Measurements from ENCODE around the gene NUB1. TPM values are rescaled to one million over a fixed set of nuclear protein-coding genes. Genes with fewer than 3 reads are reported as not detected.

NUB1 gene
- total RNA-seq, 1 donor from 2014 or later: 61.7 TPM

- no peak overlapping the region for H3K9ac ChIP-seq
- no peak overlapping the region for H3K4me3 ChIP-seq
- H3K4me3 Mint-ChIP-seq: no peak overlapping the region
- H3K4me1 ChIP-seq: no peaks in the 10 kb centered on the region
- H3K4me1 Mint-ChIP-seq: peaks cover 12% of the 10 kb centered on the region
- H3K36me3 Mint-ChIP-seq: peaks cover under 1% of the 10 kb centered on the region
- H3K4me2 ChIP-seq: no peak overlapping the region
- no peaks in the 10 kb centered on the region for H3F3A ChIP-seq (ENCODE audit: low read depth)
- H4K20me1 ChIP-seq (ENCODE audit: low read depth): no peaks in the 10 kb centered on the region
- H3K9me3 Mint-ChIP-seq: peaks cover 25% of the 10 kb centered on the region
- TF ChIP-seq CTCF (IDR thresholded peaks at IDR 0.05): no peak
- no peak for TF ChIP-seq EZH2 (IDR thresholded peaks at IDR 0.05)
- no peak for TF ChIP-seq EZH2phosphoT487 (IDR thresholded peaks at IDR 0.05)
- no peak overlapping the region for H3K27ac Mint-ChIP-seq
- no peaks in the 10 kb centered on the region for H3K36me3 ChIP-seq
- H3K9me3 ChIP-seq (ENCODE audit: low read depth): no peaks in the 10 kb centered on the region
- H3K27me3 Mint-ChIP-seq (ENCODE audit: insufficient read depth, low read depth): peaks cover 7% of the 10 kb centered on the region
- H3K27me3 ChIP-seq: peaks cover 59% of the 10 kb centered on the region
- H3K27ac ChIP-seq: no peak overlapping the region
- H3K79me2 ChIP-seq (ENCODE audit: low read depth): no peaks in the 10 kb centered on the region
- no peak overlapping the region for H2AFZ ChIP-seq (replicated peaks)
- no peak for DNase-seq (ENCODE audit: low spot score)
These were observed 75.3 kb downstream of the NUB1 start for GRCh38 chr7:151416941-151417315.

- DNase-seq (ENCODE audit: low spot score): no peak
These were observed 78.5 kb downstream of the NUB1 start for GRCh38 chr7:151420144-151420543.

GRCh38 chr7:151422212-151422611, 80.6 kb downstream of the NUB1 start:
- Mint-ChIP-seq H3K27ac (no peak overlapping the region), H3K9me3 (peaks cover 38% of the 10 kb centered on the region)
- H3K27ac ChIP-seq: no peak overlapping the region

More at GRCh38 chr7:151420144-151420543, 78.5 kb downstream of the NUB1 start:
- Mint-ChIP-seq H3K27ac (no peak overlapping the region), H3K4me1 (peaks cover 12% of the 10 kb centered on the region), H3K36me3 (peaks cover 5% of the 10 kb centered on the region), H3K4me3 (no peak overlapping the region), H3K27me3 (ENCODE audit: insufficient read depth, low read depth) (peaks cover 13% of the 10 kb centered on the region), H3K9me3 (peaks cover 43% of the 10 kb centered on the region)
- peaks cover 1% of the 10 kb centered on the region for H3F3A ChIP-seq (ENCODE audit: low read depth)
- H3K36me3 ChIP-seq: no peaks in the 10 kb centered on the region
- H4K20me1 ChIP-seq (ENCODE audit: low read depth): no peaks in the 10 kb centered on the region
- no peak overlapping the region for H2AFZ ChIP-seq (replicated peaks)
- no peak overlapping the region for H3K9ac ChIP-seq
- no peaks in the 10 kb centered on the region for H3K4me1 ChIP-seq
- H3K4me3 ChIP-seq: no peak overlapping the region
- no peak overlapping the region for H3K4me2 ChIP-seq
- H3K27me3 ChIP-seq: peaks cover 27% of the 10 kb centered on the region
- H3K27ac ChIP-seq: no peak overlapping the region
- no peak for TF ChIP-seq EZH2phosphoT487 (IDR thresholded peaks at IDR 0.05)
- no peak for TF ChIP-seq EZH2 (IDR thresholded peaks at IDR 0.05)
- TF ChIP-seq CTCF (IDR thresholded peaks at IDR 0.05): no peak
- H3K79me2 ChIP-seq (ENCODE audit: low read depth): no peaks in the 10 kb centered on the region
- H3K9me3 ChIP-seq (ENCODE audit: low read depth): no peaks in the 10 kb centered on the region

More at GRCh38 chr7:151422212-151422611, 80.6 kb downstream of the NUB1 start:
- Histone ChIP-seq H3K27me3 (peaks cover 6% of the 10 kb centered on the region), H4K20me1 (ENCODE audit: low read depth) (no peaks in the 10 kb centered on the region), H3K9me3 (ENCODE audit: low read depth) (no peaks in the 10 kb centered on the region), H3K79me2 (ENCODE audit: low read depth) (no peaks in the 10 kb centered on the region), H3K4me1 (no peaks in the 10 kb centered on the region), H3K9ac (no peak overlapping the region), H2AFZ (replicated peaks) (no peak overlapping the region), H3K4me2 (no peak overlapping the region), H3K36me3 (no peaks in the 10 kb centered on the region), H3F3A (ENCODE audit: low read depth) (peaks cover 10% of the 10 kb centered on the region), H3K4me3 (no peak overlapping the region)
- H3K27me3 Mint-ChIP-seq (ENCODE audit: insufficient read depth, low read depth): peaks cover 17% of the 10 kb centered on the region
- peaks cover 5% of the 10 kb centered on the region for H3K36me3 Mint-ChIP-seq
- H3K4me3 Mint-ChIP-seq: no peak overlapping the region
- H3K4me1 Mint-ChIP-seq: peaks cover 3% of the 10 kb centered on the region
- TF ChIP-seq EZH2 (IDR thresholded peaks at IDR 0.05) (no peak), EZH2phosphoT487 (IDR thresholded peaks at IDR 0.05) (no peak), CTCF (IDR thresholded peaks at IDR 0.05) (no peak)
- no peak for DNase-seq (ENCODE audit: low spot score)
